ENCODE measurements around the gene ANO4.
"Not testable (repeated sequence)": the region's sequence is repeated elsewhere in the genome, so short reads cannot be mapped to it uniquely, and the experiment has no call there.

ANO4 gene

GRCh38 chr12:100986595-100987547, 192.3 kb downstream of the ANO4 start:
- no peak overlapping the region for H3K4me3 ChIP-seq (ENCODE audit: low read depth, low read length)

- no peak overlapping the region for H3K4me3 ChIP-seq (ENCODE audit: low read depth, low read length)
Observed at GRCh38 chr12:100987552-100988521, 193.3 kb downstream of the ANO4 start.

GRCh38 chr12:100989509-100989908, 194.9 kb downstream of the ANO4 start:
- not testable (repeated sequence) for H3K4me3 ChIP-seq (ENCODE audit: low read depth, low read length)

GRCh38 chr12:100991102-100991501, 196.5 kb downstream of the ANO4 start:
- no peak overlapping the region for H3K4me3 ChIP-seq (ENCODE audit: low read depth, low read length)

- no peak overlapping the region for H3K4me3 ChIP-seq (ENCODE audit: low read depth, low read length)
Observed at GRCh38 chr12:100992194-100992593, 197.6 kb downstream of the ANO4 start.

- no peak overlapping the region for H3K4me3 ChIP-seq (ENCODE audit: low read depth, low read length)
Observed at GRCh38 chr12:100993916-100994450, 199.4 kb downstream of the ANO4 start.

GRCh38 chr12:100995201-100995600, 200.6 kb downstream of the ANO4 start:
- H3K4me3 ChIP-seq (ENCODE audit: low read depth, low read length): no peak overlapping the region

- H3K4me3 ChIP-seq (ENCODE audit: low read depth, low read length): no peak overlapping the region
Observed at GRCh38 chr12:100995771-100996170, 201.2 kb downstream of the ANO4 start.

GRCh38 chr12:101001669-101002068, 207.1 kb downstream of the ANO4 start:
- no peak overlapping the region for H3K4me3 ChIP-seq (ENCODE audit: low read depth, low read length)

- no peak overlapping the region for H3K4me3 ChIP-seq (ENCODE audit: low read depth, low read length)
Observed at GRCh38 chr12:101002696-101003419, 208.3 kb downstream of the ANO4 start.

GRCh38 chr12:101004898-101005297, 210.3 kb downstream of the ANO4 start:
- H3K4me3 ChIP-seq (ENCODE audit: low read depth, low read length): no peak overlapping the region

GRCh38 chr12:101009274-101009673, 214.7 kb downstream of the ANO4 start:
- no peak overlapping the region for H3K4me3 ChIP-seq (ENCODE audit: low read depth, low read length)

- H3K4me3 ChIP-seq (ENCODE audit: low read depth, low read length): no peak overlapping the region
Observed at GRCh38 chr12:101010896-101011295, 216.3 kb downstream of the ANO4 start.

GRCh38 chr12:101013993-101014392, 219.4 kb downstream of the ANO4 start:
- H3K4me3 ChIP-seq (ENCODE audit: low read depth, low read length): no peak overlapping the region

GRCh38 chr12:101015044-101015443, 220.5 kb downstream of the ANO4 start:
- H3K4me3 ChIP-seq (ENCODE audit: low read depth, low read length): no peak overlapping the region

GRCh38 chr12:101018540-101018939, 224.0 kb downstream of the ANO4 start:
- no peak overlapping the region for H3K4me3 ChIP-seq (ENCODE audit: low read depth, low read length)

- H3K4me3 ChIP-seq (ENCODE audit: low read depth, low read length): no peak overlapping the region
Observed at GRCh38 chr12:101019201-101019600, 224.6 kb downstream of the ANO4 start.

- no peak overlapping the region for H3K4me3 ChIP-seq (ENCODE audit: low read depth, low read length)
Observed at GRCh38 chr12:101019667-101020066, 225.1 kb downstream of the ANO4 start.

- H3K4me3 ChIP-seq (ENCODE audit: low read depth, low read length): no peak overlapping the region
Observed at GRCh38 chr12:101021442-101021841, 226.9 kb downstream of the ANO4 start.

GRCh38 chr12:101021911-101022388, 227.4 kb downstream of the ANO4 start:
- H3K4me3 ChIP-seq (ENCODE audit: low read depth, low read length): no peak overlapping the region
